Smooth muscle cell (in vitro differentiated cells): ENCODE data around the gene SPECC1. TPM values are rescaled to one million over a fixed set of nuclear protein-coding genes. Genes with fewer than 3 reads are reported as not detected.

Experiments
- DNase-seq: peaks from one replicate; lab custom pipeline; 2025; ENCODE audit not compliant: unreplicated experiment; lab: John Stamatoyannopoulos, UW
- H2AFZ ChIP-seq: fragments of 200-600 bp; sonication (generic); 2 replicates; pipeline ENCODE4 v1.6.0; 2016; ENCODE audit warnings: antibody characterized with exemption, low read depth, mild to moderate bottlenecking
- H3F3A ChIP-seq: fragments of 200-600 bp; sonication (generic); 2 replicates; pipeline ENCODE4 v1.6.0; 2017; ENCODE audit warnings: antibody characterized with exemption, low read depth
- H3K27ac ChIP-seq: fragments of 200-600 bp; sonication (generic); 2 replicates; pipeline ENCODE4 v1.5.1; 2016; ENCODE audit warnings: low read depth, mild to moderate bottlenecking
- H3K27me3 ChIP-seq: fragments of 200-600 bp; sonication (generic); 2 replicates; pipeline ENCODE4 v1.6.1; 2016; ENCODE audit warnings: low read depth, mild to moderate bottlenecking
- H3K36me3 ChIP-seq: fragments of 200-600 bp; sonication (generic); 2 replicates; pipeline ENCODE4 v1.5.1; 2016; ENCODE audit warnings: low read depth
- H3K4me1 ChIP-seq: fragments of 200-600 bp; sonication (generic); 2 replicates; pipeline ENCODE4 v1.5.1; 2016; ENCODE audit warnings: low read depth
- H3K4me2 ChIP-seq: fragments of 200-600 bp; sonication (generic); 2 replicates; pipeline ENCODE4 v1.6.0; 2016; ENCODE audit warnings: mild to moderate bottlenecking
- H3K4me3 ChIP-seq: fragments of 200-600 bp; sonication (generic); 2 replicates; pipeline ENCODE4 v1.5.1; 2016; ENCODE audit warnings: mild to moderate bottlenecking
- H3K79me2 ChIP-seq: fragments of 200-600 bp; sonication (generic); 2 replicates; pipeline ENCODE4 v1.6.0; 2016; ENCODE audit warnings: low read depth, mild to moderate bottlenecking
- H3K9ac ChIP-seq: fragments of 200-600 bp; sonication (generic); 2 replicates; pipeline ENCODE4 v1.6.0; 2016; ENCODE audit warnings: low read depth
- H3K9me3 ChIP-seq: fragments of 200-600 bp; sonication (generic); replicated peaks from 2 replicates; pipeline ENCODE4 v1.5.1; 2016; ENCODE audit warnings: low read depth
- H4K20me1 ChIP-seq: fragments of 200-600 bp; sonication (generic); 2 replicates; pipeline ENCODE4 v1.6.0; 2016; ENCODE audit warnings: low read depth
- CTCF ChIP-seq: fragments of 200-600 bp; sonication (generic); IDR thresholded peaks from 2 replicates; pipeline ENCODE4 v1.5.1; 2017; ENCODE audit warnings: borderline replicate concordance, mild to moderate bottlenecking, antibody characterized with exemption; ENCODE audit not compliant: insufficient read depth, poor library complexity, severe bottlenecking
- WGBS: methylation state at CpG from one replicate; pipeline ENCODE4 v1.1.7; 2016; ENCODE audit warnings: low lambda C conversion rate; 5-methylcytosine and 5-hydroxymethylcytosine counted together
- polyA plus RNA-seq: library from polyadenylated mRNA; unstranded; fragments of >200 nt; fragmentation: Nextera tagmentation; extraction: Ambion mirVana; gene quantifications from 2 replicates; pipeline ENCODE4 v1.2.1, GENCODE V29; 2016
- total RNA-seq: library from RNA; depleted of rRNA; stranded (reverse); fragments of >200 nt; gene quantifications from 2 replicates; pipeline ENCODE4 v1.2.3, GENCODE V29; 2014

The SPECC1 gene
- total and polyA plus RNA-seq, 2 experiments from 2014 or later = 20.0 to 72.0 TPM

- H3K9me3 ChIP-seq = no peaks in the 10 kb centered on the region
- H3K4me2 ChIP-seq = peak overlapping the region; percentile 56
- H3F3A ChIP-seq = peaks cover 18% of the 10 kb centered on the region
- H3K27me3 ChIP-seq = no peaks in the 10 kb centered on the region
- peaks cover 4% of the 10 kb centered on the region for H3K79me2 ChIP-seq
- H3K4me1 ChIP-seq = peaks cover 4% of the 10 kb centered on the region
- 88% methylated on average over 2 of the region's 2 CpGs for WGBS
- H2AFZ ChIP-seq = no peak overlapping the region
- H3K4me3 ChIP-seq = no peak overlapping the region
- peak overlapping the region; percentile 66 for H3K27ac ChIP-seq
- H3K9ac ChIP-seq = no peak overlapping the region
- no peaks in the 10 kb centered on the region for H3K36me3 ChIP-seq
- TF ChIP-seq CTCF = no peak
- no peak for DNase-seq
- no peaks in the 10 kb centered on the region for H4K20me1 ChIP-seq
These were observed 266.5 kb downstream of the SPECC1 start for GRCh38 chr17:20275653-20276052.

GRCh38 chr17:20276421-20276820 lies 267.3 kb downstream of the SPECC1 start:
- Histone ChIP-seq H3K4me1 (peaks cover 4% of the 10 kb centered on the region), H3K27ac (peak overlapping the region; percentile 66), H3K4me2 (peak overlapping the region; percentile 56), H4K20me1 (no peaks in the 10 kb centered on the region), H2AFZ (no peak overlapping the region), H3K9ac (peak overlapping the region; percentile 1), H3K4me3 (no peak overlapping the region), H3F3A (peaks cover 18% of the 10 kb centered on the region), H3K27me3 (no peaks in the 10 kb centered on the region), H3K36me3 (no peaks in the 10 kb centered on the region), H3K79me2 (peaks cover 4% of the 10 kb centered on the region), H3K9me3 (no peaks in the 10 kb centered on the region)
- WGBS = 17% methylated on average over 2 of the region's 2 CpGs
- TF ChIP-seq CTCF = no peak
- no peak for DNase-seq

GRCh38 chr17:20278805-20279204 lies 269.6 kb downstream of the SPECC1 start:
- no peak for DNase-seq
- Histone ChIP-seq H3K9me3 (no peaks in the 10 kb centered on the region), H3K4me2 (peak overlapping the region; percentile 41), H3K4me3 (no peak overlapping the region), H3K27ac (peak overlapping the region; percentile 61), H3F3A (peaks cover 25% of the 10 kb centered on the region), H2AFZ (no peak overlapping the region), H3K36me3 (no peaks in the 10 kb centered on the region), H4K20me1 (no peaks in the 10 kb centered on the region), H3K9ac (no peak overlapping the region), H3K79me2 (no peaks in the 10 kb centered on the region), H3K27me3 (no peaks in the 10 kb centered on the region), H3K4me1 (peaks cover 12% of the 10 kb centered on the region)
- no peak for TF ChIP-seq CTCF
- 93% methylated on average over 1 of the region's 1 CpG for WGBS

- no peaks in the 10 kb centered on the region for H3K9me3 ChIP-seq
- H3K36me3 ChIP-seq = no peaks in the 10 kb centered on the region
- no peak for TF ChIP-seq CTCF
- no peak overlapping the region for H3K9ac ChIP-seq
- H3K4me3 ChIP-seq = no peak overlapping the region
- no peak for DNase-seq
- no peaks in the 10 kb centered on the region for H4K20me1 ChIP-seq
- H3K27me3 ChIP-seq = no peaks in the 10 kb centered on the region
- H3K4me2 ChIP-seq = no peak overlapping the region
- H3K27ac ChIP-seq = no peak overlapping the region
- no peaks in the 10 kb centered on the region for H3K79me2 ChIP-seq
- H3K4me1 ChIP-seq = peaks cover 19% of the 10 kb centered on the region
- peaks cover 29% of the 10 kb centered on the region for H3F3A ChIP-seq
- WGBS = 100% methylated on average over 3 of the region's 3 CpGs
- H2AFZ ChIP-seq = no peak overlapping the region
These were observed 270.5 kb downstream of the SPECC1 start for GRCh38 chr17:20279631-20280030.
